PC-3 (cell line): ENCODE results near the gene TSHB.
"Not testable (repeated sequence)": the region's sequence is repeated elsewhere in the genome, so short reads cannot be mapped to it uniquely, and the experiment has no call there.

Source experiments
- EZH2phosphoT487 ChIP-seq: fragments of 300-600 bp; sonication (generic); IDR thresholded peaks from 2 replicates; pipeline ENCODE4 v1.6.1; 2018; ENCODE audit warnings: mild to moderate bottlenecking, antibody characterized with exemption, low read length, borderline replicate concordance
- TF ChIP-seq, protein P1 (sequence below): fragments of 300-600 bp; sonication (generic); conservative IDR thresholded peaks from 2 replicates; pipeline ENCODE4 v1.5.1; 2017; ENCODE audit warnings: antibody characterized with exemption, low read depth, mild to moderate bottlenecking, low read length

DNA sequence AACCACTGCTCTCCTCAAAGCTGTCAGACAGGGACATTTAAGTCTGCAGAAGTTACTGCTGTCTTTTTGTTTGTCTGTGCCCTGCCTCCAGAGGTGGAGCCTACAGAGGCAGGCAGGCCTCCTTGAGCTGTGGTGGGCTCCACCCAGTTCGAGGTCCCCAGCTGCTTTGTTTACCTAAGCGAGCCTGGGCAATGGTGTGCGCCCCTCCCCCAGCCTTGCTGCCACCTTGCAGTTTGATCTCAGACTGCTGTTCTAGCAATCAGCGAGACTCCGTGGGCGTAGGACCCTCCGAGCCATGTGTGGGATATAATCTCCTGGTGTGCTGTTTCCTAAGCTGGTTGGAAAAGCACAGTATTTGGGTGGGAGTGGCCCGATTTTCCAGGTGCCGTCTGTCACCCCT is 10.1 kb upstream of the TSHB start:
- TF ChIP-seq, protein P1, sequence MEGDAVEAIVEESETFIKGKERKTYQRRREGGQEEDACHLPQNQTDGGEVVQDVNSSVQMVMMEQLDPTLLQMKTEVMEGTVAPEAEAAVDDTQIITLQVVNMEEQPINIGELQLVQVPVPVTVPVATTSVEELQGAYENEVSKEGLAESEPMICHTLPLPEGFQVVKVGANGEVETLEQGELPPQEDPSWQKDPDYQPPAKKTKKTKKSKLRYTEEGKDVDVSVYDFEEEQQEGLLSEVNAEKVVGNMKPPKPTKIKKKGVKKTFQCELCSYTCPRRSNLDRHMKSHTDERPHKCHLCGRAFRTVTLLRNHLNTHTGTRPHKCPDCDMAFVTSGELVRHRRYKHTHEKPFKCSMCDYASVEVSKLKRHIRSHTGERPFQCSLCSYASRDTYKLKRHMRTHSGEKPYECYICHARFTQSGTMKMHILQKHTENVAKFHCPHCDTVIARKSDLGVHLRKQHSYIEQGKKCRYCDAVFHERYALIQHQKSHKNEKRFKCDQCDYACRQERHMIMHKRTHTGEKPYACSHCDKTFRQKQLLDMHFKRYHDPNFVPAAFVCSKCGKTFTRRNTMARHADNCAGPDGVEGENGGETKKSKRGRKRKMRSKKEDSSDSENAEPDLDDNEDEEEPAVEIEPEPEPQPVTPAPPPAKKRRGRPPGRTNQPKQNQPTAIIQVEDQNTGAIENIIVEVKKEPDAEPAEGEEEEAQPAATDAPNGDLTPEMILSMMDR, result not testable (repeated sequence)
- TF ChIP-seq EZH2phosphoT487, result not testable (repeated sequence)
